ENCODE data around the gene KCTD15. TPM values are rescaled to one million over a fixed set of nuclear protein-coding genes. Genes with fewer than 3 reads are reported as not detected.
"Not testable (repeated sequence)": the region's sequence is repeated elsewhere in the genome, so short reads cannot be mapped to it uniquely, and the experiment has no call there.

Gene KCTD15
- total and polyA plus RNA-seq, 2 donors (not counting 3 experiments of a cell fraction or from before 2014, with no cell fraction given), result 49.5 to 51.8 TPM

GRCh38 chr19:33818411-33818810, 21.7 kb downstream of the KCTD15 start:
- no TSS peak for BruUV-seq (replicated peaks)
- intact Hi-C loops (cut with micrococcal nuclease), result no loop called here
- Histone ChIP-seq H3K4me1 (ENCODE audit: control insufficient read depth, extremely low read depth, insufficient read depth, low read length) (peaks cover 26% of the 10 kb centered on the region), H4K20me1 (replicated peaks; ENCODE audit: control insufficient read depth, extremely low read depth, insufficient read depth, low read length) (no peaks in the 10 kb centered on the region), H3K9ac (replicated peaks; ENCODE audit: extremely low read depth, insufficient read depth, low read length) (no peak overlapping the region), H3K9me1 (replicated peaks; ENCODE audit: control insufficient read depth, extremely low read depth, insufficient read depth, low read length) (no peaks in the 10 kb centered on the region), H3K9me3 (replicated peaks; ENCODE audit: control insufficient read depth, insufficient read depth, low read length) (no peaks in the 10 kb centered on the region), H3K27me3 (ENCODE audit: control insufficient read depth in 2 of 2, insufficient read depth in 2 of 2, low read length in 2 of 2) (no peaks in the 10 kb centered on the region), H3K4me3 (replicated peaks in 1 of 3; ENCODE audit: insufficient read depth in 1 of 3, low read depth in 1 of 3, low read length in 3 of 3) (no peak overlapping the region), H3K4me2 (ENCODE audit: insufficient read depth, low read length) (no peak overlapping the region), H3K79me2 (ENCODE audit: control insufficient read depth, insufficient read depth, low read length) (no peaks in the 10 kb centered on the region), H3K36me3 (ENCODE audit: control insufficient read depth in 2 of 2, extremely low read depth in 1 of 2, insufficient read depth in 2 of 2, low read length in 2 of 2) (peaks cover 0 to 4% of the 10 kb centered on the region in 2 experiments), H2AFZ (ENCODE audit: low read depth, low read length) (no peak overlapping the region), H3K27ac (ENCODE audit: insufficient read depth, low read depth, low read length) (no peak overlapping the region)
- POLR2A ChIA-PET, result no interaction called here
- FAIRE-seq, result no peak
- no peak for TF ChIP-seq GATA2 (IDR thresholded peaks at IDR 0.05; ENCODE audit: insufficient read depth, insufficient read length, low read depth, low read length)
- TF ChIP-seq CTCF (IDR thresholded peaks at IDR 0.05; ENCODE audit: extremely low read depth in 1 of 2, insufficient read depth in 1 of 2, low read depth in 1 of 2, low read length in 2 of 2), result no peak
- dilution Hi-C loops (cut with MboI; ENCODE audit: extremely low pct_ligation_motif_present, low sequenced_read_pairs), result no loop called here
- DNase-seq (ENCODE audit: low read depth, low spot score), result no peak
- CTCF ChIA-PET, result interaction anchor here (1.1 to 4.1 kb wide), 5 partner anchors 21 to 278 kb away, joined by 3 to 18 read pairs (median 4); partner anchors contain the start of gene KCTD15

GRCh38 chr19:33819078-33819477, 22.4 kb downstream of the KCTD15 start:
- H3K9me3 ChIP-seq (replicated peaks; ENCODE audit: control insufficient read depth, insufficient read depth, low read length); H3K9me1 ChIP-seq (replicated peaks; ENCODE audit: control insufficient read depth, extremely low read depth, insufficient read depth, low read length); DNase-seq (ENCODE audit: low read depth, low spot score); H3K79me2 ChIP-seq (ENCODE audit: control insufficient read depth, insufficient read depth, low read length); intact Hi-C loops (cut with micrococcal nuclease); FAIRE-seq; H3K9ac ChIP-seq (replicated peaks; ENCODE audit: extremely low read depth, insufficient read depth, low read length); H3K4me3 ChIP-seq (replicated peaks in 1 of 3; ENCODE audit: insufficient read depth in 1 of 3, low read depth in 1 of 3, low read length in 3 of 3); BruUV-seq (replicated peaks); H3K27ac ChIP-seq (ENCODE audit: insufficient read depth, low read depth, low read length); H3K36me3 ChIP-seq (ENCODE audit: control insufficient read depth in 2 of 2, extremely low read depth in 1 of 2, insufficient read depth in 2 of 2, low read length in 2 of 2); H3K27me3 ChIP-seq (ENCODE audit: control insufficient read depth in 2 of 2, insufficient read depth in 2 of 2, low read length in 2 of 2); H2AFZ ChIP-seq (ENCODE audit: low read depth, low read length); H4K20me1 ChIP-seq (replicated peaks; ENCODE audit: control insufficient read depth, extremely low read depth, insufficient read depth, low read length); dilution Hi-C loops (cut with MboI; ENCODE audit: extremely low pct_ligation_motif_present, low sequenced_read_pairs); H3K4me2 ChIP-seq (ENCODE audit: insufficient read depth, low read length): not testable (repeated sequence)
- CTCF ChIA-PET, result interaction anchor here (0.8 to 4.1 kb wide), 8 partner anchors 8 to 179 kb away, joined by 3 to 18 read pairs (median 5); partner anchors contain the start of gene KCTD15
- peaks cover 26% of the 10 kb centered on the region for H3K4me1 ChIP-seq (ENCODE audit: control insufficient read depth, extremely low read depth, insufficient read depth, low read length)
- POLR2A ChIA-PET, result interaction anchor here (1.1 kb wide), 1 partner anchor 24 kb away, joined by 3 read pairs; no protein-coding TSS in a partner anchor
